Measurements from ENCODE around the gene ADAMTS17.

DNA sequence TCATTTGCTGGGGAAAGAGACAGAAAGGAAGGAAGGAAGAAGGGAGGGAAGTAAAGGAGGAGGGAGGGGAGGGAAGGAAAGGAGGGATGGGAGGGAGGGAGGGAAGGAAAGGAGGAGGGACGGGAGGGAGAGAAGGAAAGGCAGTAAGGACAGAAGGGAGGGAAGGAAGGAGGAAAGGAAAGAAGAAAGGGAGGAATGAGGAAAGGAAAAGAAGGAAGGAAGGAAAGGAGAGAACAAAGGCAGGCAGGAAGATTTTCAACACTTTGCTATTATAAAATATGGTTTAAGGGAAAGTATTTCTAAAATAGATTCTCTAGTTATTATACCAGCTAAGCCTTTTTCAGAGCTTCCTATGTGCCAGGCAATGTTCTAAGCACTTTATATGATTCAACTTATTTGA is 330.5 kb downstream of the ADAMTS17 start:
- TF ChIP-seq DNMT1 (IDR thresholded peaks at IDR 0.05) (no peak), CBX2 (IDR thresholded peaks at IDR 0.05; ENCODE audit: insufficient read depth, low read length, poor library complexity, severe bottlenecking) (no peak), MAFK (IDR thresholded peaks at IDR 0.05; ENCODE audit: low read length) (no peak), ZFX (CRISPR knock-in tag; IDR thresholded peaks at IDR 0.05) (no peak), NRF1 (conservative IDR thresholded peaks at IDR 0.05 in 1 of 2, IDR thresholded peaks at IDR 0.05 in 1 of 2) (no peak), ZC3H8 (IDR thresholded peaks at IDR 0.05) (no peak), ASH1L (IDR thresholded peaks at IDR 0.05; ENCODE audit: borderline replicate concordance, low read depth, partially characterized antibody) (no peak)
- TF ChIP-seq, protein P1, sequence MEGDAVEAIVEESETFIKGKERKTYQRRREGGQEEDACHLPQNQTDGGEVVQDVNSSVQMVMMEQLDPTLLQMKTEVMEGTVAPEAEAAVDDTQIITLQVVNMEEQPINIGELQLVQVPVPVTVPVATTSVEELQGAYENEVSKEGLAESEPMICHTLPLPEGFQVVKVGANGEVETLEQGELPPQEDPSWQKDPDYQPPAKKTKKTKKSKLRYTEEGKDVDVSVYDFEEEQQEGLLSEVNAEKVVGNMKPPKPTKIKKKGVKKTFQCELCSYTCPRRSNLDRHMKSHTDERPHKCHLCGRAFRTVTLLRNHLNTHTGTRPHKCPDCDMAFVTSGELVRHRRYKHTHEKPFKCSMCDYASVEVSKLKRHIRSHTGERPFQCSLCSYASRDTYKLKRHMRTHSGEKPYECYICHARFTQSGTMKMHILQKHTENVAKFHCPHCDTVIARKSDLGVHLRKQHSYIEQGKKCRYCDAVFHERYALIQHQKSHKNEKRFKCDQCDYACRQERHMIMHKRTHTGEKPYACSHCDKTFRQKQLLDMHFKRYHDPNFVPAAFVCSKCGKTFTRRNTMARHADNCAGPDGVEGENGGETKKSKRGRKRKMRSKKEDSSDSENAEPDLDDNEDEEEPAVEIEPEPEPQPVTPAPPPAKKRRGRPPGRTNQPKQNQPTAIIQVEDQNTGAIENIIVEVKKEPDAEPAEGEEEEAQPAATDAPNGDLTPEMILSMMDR (IDR thresholded peaks at IDR 0.05 in 2 of 3, conservative IDR thresholded peaks at IDR 0.05 in 1 of 3; ENCODE audit: insufficient read depth in 2 of 3, low read depth in 1 of 3, low read length in 3 of 3): no peak
- TF ChIP-seq, protein P2, sequence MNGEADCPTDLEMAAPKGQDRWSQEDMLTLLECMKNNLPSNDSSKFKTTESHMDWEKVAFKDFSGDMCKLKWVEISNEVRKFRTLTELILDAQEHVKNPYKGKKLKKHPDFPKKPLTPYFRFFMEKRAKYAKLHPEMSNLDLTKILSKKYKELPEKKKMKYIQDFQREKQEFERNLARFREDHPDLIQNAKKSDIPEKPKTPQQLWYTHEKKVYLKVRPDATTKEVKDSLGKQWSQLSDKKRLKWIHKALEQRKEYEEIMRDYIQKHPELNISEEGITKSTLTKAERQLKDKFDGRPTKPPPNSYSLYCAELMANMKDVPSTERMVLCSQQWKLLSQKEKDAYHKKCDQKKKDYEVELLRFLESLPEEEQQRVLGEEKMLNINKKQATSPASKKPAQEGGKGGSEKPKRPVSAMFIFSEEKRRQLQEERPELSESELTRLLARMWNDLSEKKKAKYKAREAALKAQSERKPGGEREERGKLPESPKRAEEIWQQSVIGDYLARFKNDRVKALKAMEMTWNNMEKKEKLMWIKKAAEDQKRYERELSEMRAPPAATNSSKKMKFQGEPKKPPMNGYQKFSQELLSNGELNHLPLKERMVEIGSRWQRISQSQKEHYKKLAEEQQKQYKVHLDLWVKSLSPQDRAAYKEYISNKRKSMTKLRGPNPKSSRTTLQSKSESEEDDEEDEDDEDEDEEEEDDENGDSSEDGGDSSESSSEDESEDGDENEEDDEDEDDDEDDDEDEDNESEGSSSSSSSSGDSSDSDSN (IDR thresholded peaks at IDR 0.05; ENCODE audit: borderline replicate concordance in 1 of 2, low read depth in 2 of 2, low read length in 2 of 2): no peak
